Endothelial cell of umbilical vein (primary cell): ENCODE data around the gene ZNF563. TPM values are rescaled to one million over a fixed set of nuclear protein-coding genes. Genes with fewer than 3 reads are reported as not detected.

Experiments used
- BruUV-seq: library from RNA; stranded (reverse); fragments of 400-500 nt; replicated peaks from 2 replicates; lab custom pipeline; 2021; lab: Mats Ljungman, UMichigan
- CTCF ChIA-PET: fragments of 300-600, 350-600 bp; sonication (Branson Sonifier 250); formaldehyde crosslinking; loops from one replicate; lab custom pipeline; 2021; ENCODE audit warnings: antibody characterized with exemption, inconsistent platforms; lab: Charles Lee
- POLR2A ChIA-PET: fragments of 300-600, 350-600 bp; sonication (Branson Sonifier 250); formaldehyde crosslinking; loops from one replicate; lab custom pipeline; 2021; ENCODE audit warnings: antibody characterized with exemption, inconsistent platforms; lab: Charles Lee
- DNase-seq: peaks from one replicate; pipeline ENCODE4 v3.0.0-alpha.2; 2011; ENCODE audit warnings: low read depth, low spot score
- FAIRE-seq: peaks from 2 replicates; lab custom pipeline; 2011; peaks lifted over from hg19 to GRCh38; lab: Jason Lieb, UNC
- H2AFZ ChIP-seq: 2 replicates; pipeline ENCODE4 v1.6.0; 2012; ENCODE audit warnings: low read depth, low read length, control low read depth, inconsistent platforms
- H3K27ac ChIP-seq: 2 replicates; pipeline ENCODE4 v1.5.1; 2011; ENCODE audit warnings: low read depth, mild to moderate bottlenecking, control low read depth, low read length, moderate library complexity; ENCODE audit not compliant: insufficient read depth
- H3K27me3 ChIP-seq, 2 experiments: 2 replicates each; pipeline versions ENCODE4 v1.6.0 to v1.6.1; 2011; ENCODE audit warnings: low read length in 2 of 2, mixed read lengths in 1 of 2; ENCODE audit not compliant: control insufficient read depth in 2 of 2, insufficient read depth in 2 of 2
- H3K36me3 ChIP-seq, 2 experiments: 2 replicates in 1 of 2; 3 replicates in 1 of 2; pipeline ENCODE4 v1.5.1; 2011; ENCODE audit warnings: low read length in 2 of 2, mild to moderate bottlenecking in 1 of 2, moderate library complexity in 1 of 2; ENCODE audit not compliant: control insufficient read depth in 2 of 2, insufficient read depth in 2 of 2; ENCODE audit errors: extremely low read depth in 1 of 2
- H3K4me1 ChIP-seq: 3 replicates; pipeline ENCODE4 v1.5.1; 2011; ENCODE audit warnings: mild to moderate bottlenecking, low read length; ENCODE audit not compliant: control insufficient read depth, insufficient read depth; ENCODE audit errors: extremely low read depth
- H3K4me2 ChIP-seq: 2 replicates; pipeline ENCODE4 v1.6.1; 2011; ENCODE audit warnings: low read length, control low read depth, mixed read lengths; ENCODE audit not compliant: insufficient read depth
- H3K4me3 ChIP-seq, 3 experiments: fragments of 200-600 bp in 1 of 3; sonication (generic), shearing (Covaris generic) in 1 of 3; replicated peaks in 1 of 3; 2 replicates each; pipeline ENCODE4 v1.5.1; 2011 to 2016; ENCODE audit warnings: control low read depth in 3 of 3, low read length in 3 of 3, mild to moderate bottlenecking in 2 of 3, inconsistent platforms in 1 of 3, low read depth in 1 of 3, moderate library complexity in 1 of 3; ENCODE audit not compliant: insufficient read depth in 1 of 3
- H3K79me2 ChIP-seq: 2 replicates; pipeline ENCODE4 v1.6.0; 2012; ENCODE audit warnings: low read length, inconsistent platforms; ENCODE audit not compliant: control insufficient read depth, insufficient read depth
- H3K9ac ChIP-seq: replicated peaks from 2 replicates; pipeline ENCODE3; 2011; ENCODE audit warnings: low read length, control low read depth; ENCODE audit not compliant: insufficient read depth; ENCODE audit errors: extremely low read depth
- H3K9me1 ChIP-seq: replicated peaks from 3 replicates; pipeline ENCODE4 v1.6.0; 2011; ENCODE audit warnings: mild to moderate bottlenecking, low read length; ENCODE audit not compliant: control insufficient read depth, insufficient read depth; ENCODE audit errors: extremely low read depth
- H3K9me3 ChIP-seq: replicated peaks from 2 replicates; pipeline ENCODE4 v1.5.1; 2012; ENCODE audit warnings: low read length, inconsistent platforms; ENCODE audit not compliant: control insufficient read depth, insufficient read depth
- H4K20me1 ChIP-seq: replicated peaks from 2 replicates; pipeline ENCODE3; 2011; ENCODE audit warnings: mild to moderate bottlenecking, low read length; ENCODE audit not compliant: control insufficient read depth, insufficient read depth; ENCODE audit errors: extremely low read depth
- EZH2 ChIP-seq: IDR thresholded peaks from 2 replicates; pipeline ENCODE4 v1.6.1; 2012; ENCODE audit warnings: borderline replicate concordance, low read depth, mild to moderate bottlenecking, moderate library complexity, low read length, inconsistent platforms; ENCODE audit not compliant: severe bottlenecking
- FOS ChIP-seq: IDR thresholded peaks from 2 replicates; pipeline ENCODE4 v1.6.1; 2011; ENCODE audit warnings: mild to moderate bottlenecking, low read length, moderate library complexity, borderline replicate concordance; ENCODE audit not compliant: insufficient read depth
- GATA2 ChIP-seq: IDR thresholded peaks from 2 replicates; pipeline ENCODE4 v1.7.0; 2011; ENCODE audit warnings: low read depth, mild to moderate bottlenecking, moderate library complexity, mixed read lengths, low read length; ENCODE audit not compliant: insufficient read length, insufficient read depth
- JUN ChIP-seq: IDR thresholded peaks from 2 replicates; pipeline ENCODE4 v1.6.1; 2011; ENCODE audit warnings: borderline replicate concordance, low read depth; ENCODE audit not compliant: insufficient read length, insufficient read depth
- MYC ChIP-seq: IDR thresholded peaks from one replicate; pipeline ENCODE4 v1.6.1; 2011; ENCODE audit warnings: mild to moderate bottlenecking, low read depth, low read length
- POLR2A ChIP-seq: IDR thresholded peaks from 2 replicates; pipeline ENCODE4 v1.6.1; 2012; ENCODE audit warnings: low read depth, mild to moderate bottlenecking, control low read depth, low read length
- POLR2AphosphoS5 ChIP-seq: IDR thresholded peaks from 2 replicates; pipeline ENCODE4 v1.6.1; 2012; ENCODE audit warnings: low read depth, mild to moderate bottlenecking, control low read depth, low read length, moderate library complexity; ENCODE audit not compliant: insufficient read depth
- dilution Hi-C: fragments of 300-500 bp; cut with MboI; formaldehyde crosslinking; loops from one replicate; pipeline ENCODE4 v1.15.0; 2019; ENCODE audit warnings: low sequenced_read_pairs; ENCODE audit not compliant: extremely low pct_ligation_motif_present
- intact Hi-C: fragments of 100-400 bp; cut with micrococcal nuclease; formaldehyde crosslinking; loops from one replicate; pipeline ENCODE4 v1.10.0; 2022
- polyA plus RNA-seq, 4 experiments: library from polyadenylated mRNA; depleted of rRNA in 3 of 4; stranded (reverse) in 3 of 4; unstranded in 1 of 4; fragments of >200 nt; gene quantifications; 2 replicates each; pipeline versions ENCODE4 v1.2.1 to v1.2.3, GENCODE V29; 2011 to 2012; ENCODE audit warnings: missing spikeins in 1 of 4
- total RNA-seq: library from RNA; stranded (reverse); gene quantifications from 2 replicates; pipeline ENCODE4 v1.2.3, GENCODE V29; 2021
- TF ChIP-seq, protein P1 (sequence below), 2 donors: IDR thresholded peaks; 1 replicate in 1 of 2; 2 replicates in 1 of 2; pipeline ENCODE4 v1.5.1; 2011; ENCODE audit warnings: low read length in 2 of 2, mild to moderate bottlenecking in 2 of 2, moderate library complexity in 2 of 2, control low read depth in 1 of 2, inconsistent platforms in 1 of 2, low read depth in 1 of 2; ENCODE audit not compliant: insufficient read depth in 1 of 2; ENCODE audit errors: extremely low read depth in 1 of 2
- TF ChIP-seq, protein P2 (sequence below): IDR thresholded peaks from 2 replicates; pipeline ENCODE4 v1.6.1; 2011; ENCODE audit not compliant: insufficient read depth, insufficient read length

The ZNF563 gene
- total and polyA plus RNA-seq, 2 donors (not counting 3 experiments of a cell fraction or from before 2014, with no cell fraction given): 0.35 to 1.1 TPM

DNA sequence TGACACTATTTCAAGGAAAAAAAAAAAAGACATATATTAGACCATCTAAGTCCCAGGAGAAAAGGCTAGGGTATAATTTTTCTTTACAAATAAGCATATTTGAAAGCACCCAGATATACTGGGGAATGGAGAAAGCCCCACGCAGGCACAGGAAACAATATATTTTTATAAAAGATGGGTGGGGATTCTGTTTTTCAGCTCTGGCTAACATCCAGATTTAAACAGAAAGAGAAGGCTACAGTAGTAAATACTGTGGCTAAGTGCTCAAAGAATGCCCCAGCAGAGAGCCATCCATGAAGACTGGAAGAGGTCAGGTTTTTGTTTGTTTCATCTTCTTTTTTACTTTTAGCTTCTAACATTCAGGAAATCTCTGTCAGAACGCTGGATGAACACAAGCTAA, 54.7 kb downstream of the ZNF563 start:
- TF ChIP-seq, protein P1, sequence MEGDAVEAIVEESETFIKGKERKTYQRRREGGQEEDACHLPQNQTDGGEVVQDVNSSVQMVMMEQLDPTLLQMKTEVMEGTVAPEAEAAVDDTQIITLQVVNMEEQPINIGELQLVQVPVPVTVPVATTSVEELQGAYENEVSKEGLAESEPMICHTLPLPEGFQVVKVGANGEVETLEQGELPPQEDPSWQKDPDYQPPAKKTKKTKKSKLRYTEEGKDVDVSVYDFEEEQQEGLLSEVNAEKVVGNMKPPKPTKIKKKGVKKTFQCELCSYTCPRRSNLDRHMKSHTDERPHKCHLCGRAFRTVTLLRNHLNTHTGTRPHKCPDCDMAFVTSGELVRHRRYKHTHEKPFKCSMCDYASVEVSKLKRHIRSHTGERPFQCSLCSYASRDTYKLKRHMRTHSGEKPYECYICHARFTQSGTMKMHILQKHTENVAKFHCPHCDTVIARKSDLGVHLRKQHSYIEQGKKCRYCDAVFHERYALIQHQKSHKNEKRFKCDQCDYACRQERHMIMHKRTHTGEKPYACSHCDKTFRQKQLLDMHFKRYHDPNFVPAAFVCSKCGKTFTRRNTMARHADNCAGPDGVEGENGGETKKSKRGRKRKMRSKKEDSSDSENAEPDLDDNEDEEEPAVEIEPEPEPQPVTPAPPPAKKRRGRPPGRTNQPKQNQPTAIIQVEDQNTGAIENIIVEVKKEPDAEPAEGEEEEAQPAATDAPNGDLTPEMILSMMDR (IDR thresholded peaks at IDR 0.05; ENCODE audit: extremely low read depth in 1 of 2, insufficient read depth in 1 of 2, low read depth in 1 of 2, low read length in 2 of 2): no peak
- TF ChIP-seq EZH2: no peak
- TF ChIP-seq FOS: no peak
- TF ChIP-seq JUN: no peak
- TF ChIP-seq, protein P2, sequence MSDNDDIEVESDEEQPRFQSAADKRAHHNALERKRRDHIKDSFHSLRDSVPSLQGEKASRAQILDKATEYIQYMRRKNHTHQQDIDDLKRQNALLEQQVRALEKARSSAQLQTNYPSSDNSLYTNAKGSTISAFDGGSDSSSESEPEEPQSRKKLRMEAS: no peak
- TF ChIP-seq MYC: no peak
- TF ChIP-seq POLR2AphosphoS5: no peak
- no peak for TF ChIP-seq POLR2A
- TF ChIP-seq GATA2: no peak
- Histone ChIP-seq H3K79me2 (peaks cover 10% of the 10 kb centered on the region), H3K27me3 (no peaks in the 10 kb centered on the region), H3K36me3 (peaks cover 0 to under 1% of the 10 kb centered on the region in 2 experiments), H4K20me1 (no peaks in the 10 kb centered on the region), H3K9ac (no peak overlapping the region), H2AFZ (no peak overlapping the region), H3K27ac (no peak overlapping the region), H3K4me2 (no peak overlapping the region), H3K9me1 (no peaks in the 10 kb centered on the region), H3K4me3 (no peak overlapping the region), H3K9me3 (peaks cover 12% of the 10 kb centered on the region), H3K4me1 (no peaks in the 10 kb centered on the region)
- no TSS peak for BruUV-seq
- FAIRE-seq: no peak
- DNase-seq: no peak
- ChIA-PET CTCF (no interaction called here), POLR2A (no interaction called here)
- dilution Hi-C loops (no loop called here), intact Hi-C loops (no loop called here)
